ENCODE measurements around the gene PRLHR.

The PRLHR gene

DNA sequence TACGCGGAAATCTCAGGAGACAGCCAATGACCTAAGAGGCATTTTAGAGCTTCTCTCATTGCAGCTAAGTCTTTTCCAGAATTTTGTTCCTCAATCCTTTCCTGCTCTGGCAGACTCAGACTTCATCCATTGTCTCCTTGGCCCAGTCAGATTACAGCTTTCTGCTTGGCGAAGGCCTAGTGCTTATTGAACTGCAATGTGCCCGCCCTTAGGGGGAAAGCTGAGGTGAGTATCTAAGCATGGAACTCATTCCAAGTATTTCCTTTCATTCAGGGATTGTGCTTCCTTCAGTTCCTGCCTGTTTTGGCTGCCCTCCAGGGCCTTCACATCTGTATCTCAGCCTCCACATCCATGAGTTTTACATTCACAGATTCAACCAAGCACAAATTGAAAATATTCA is 37.5 kb downstream of the PRLHR start:
- no peak for DNase-seq

DNA sequence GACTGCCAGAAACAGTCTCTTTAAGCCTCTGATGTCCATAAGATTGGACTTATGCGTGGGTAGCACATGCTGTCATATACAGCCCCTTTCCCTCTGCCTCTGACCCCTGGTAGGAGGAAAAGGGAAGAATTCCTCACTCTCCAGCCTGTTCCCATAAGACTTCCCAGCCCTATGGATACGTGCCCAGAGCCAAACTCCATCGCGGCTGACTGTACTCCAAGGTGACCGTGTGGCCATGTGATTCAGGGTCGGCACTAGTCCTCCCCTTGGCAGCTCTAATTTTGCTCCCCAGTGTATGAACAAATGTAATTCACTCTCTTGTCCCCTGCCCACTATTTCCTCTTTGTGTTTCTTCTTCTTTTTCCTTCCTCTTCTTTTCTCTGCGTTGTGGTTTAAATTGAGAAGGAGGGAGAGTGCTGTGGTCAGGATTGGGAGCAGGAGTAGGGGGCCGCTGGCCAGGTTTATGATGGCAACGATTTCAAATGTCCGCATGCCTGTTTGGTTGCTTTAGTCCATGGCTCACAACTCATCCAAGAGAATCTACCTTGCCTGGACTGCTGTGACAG is 43.8 kb downstream of the PRLHR start:
- DNase-seq: no peak

DNA sequence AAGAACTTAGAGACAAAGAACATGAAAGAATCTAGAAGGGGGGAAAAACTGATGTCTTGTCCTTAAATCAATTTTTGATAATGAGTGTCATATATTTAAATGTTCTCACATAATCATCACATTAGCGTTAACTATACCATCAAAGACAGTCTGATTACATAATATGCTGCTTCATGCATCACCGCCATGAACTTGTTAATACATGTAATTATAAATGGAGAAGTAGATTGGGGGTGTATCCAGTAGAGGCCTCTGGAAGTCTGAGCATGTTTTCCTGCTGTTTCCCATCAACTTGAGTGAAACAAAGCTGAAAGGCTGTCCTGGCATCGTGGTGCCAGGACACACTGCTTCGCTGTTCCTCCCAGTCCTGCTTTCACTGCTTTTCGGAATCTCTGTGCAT is 48.2 kb downstream of the PRLHR start:
- DNase-seq: no peak

DNA sequence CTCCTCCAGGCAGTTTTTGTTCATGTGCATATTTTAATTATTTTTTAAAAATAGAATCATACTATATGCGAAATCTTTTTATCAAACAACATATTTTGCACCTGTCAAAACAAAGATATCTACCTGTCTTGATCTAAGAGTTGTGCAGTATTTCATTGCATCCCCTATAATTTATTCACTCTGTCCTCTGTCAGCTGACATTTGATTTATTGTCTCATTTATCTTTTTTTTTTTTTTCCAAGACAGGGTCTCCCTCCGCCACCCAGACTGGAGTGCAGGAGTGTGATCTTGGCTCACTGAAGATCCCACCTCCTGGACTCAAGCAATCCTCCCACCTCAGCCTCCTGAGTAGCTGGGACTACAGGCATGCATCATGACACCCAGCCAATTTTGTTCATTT is 49.0 kb downstream of the PRLHR start:
- no peak for DNase-seq

DNA sequence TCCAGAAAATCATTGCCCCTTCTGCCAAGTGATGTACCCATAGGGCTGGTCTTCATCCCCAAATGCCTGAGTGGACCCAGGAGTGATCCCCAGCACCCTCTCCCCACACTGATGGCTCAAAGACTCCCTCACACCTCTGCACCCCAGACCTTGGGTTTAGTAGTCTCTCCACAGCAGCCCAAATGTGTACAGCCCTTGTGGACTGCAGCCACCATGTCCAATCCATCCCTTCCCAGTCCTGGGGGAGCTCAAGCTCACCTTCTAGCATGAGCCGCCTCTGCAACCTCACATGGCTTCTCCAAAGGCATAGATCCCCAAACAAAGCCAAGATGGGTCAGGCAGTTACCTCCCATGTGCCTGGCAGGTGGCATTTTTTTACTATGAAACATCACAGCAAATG is 50.1 kb downstream of the PRLHR start:
- DNase-seq: no peak

DNA sequence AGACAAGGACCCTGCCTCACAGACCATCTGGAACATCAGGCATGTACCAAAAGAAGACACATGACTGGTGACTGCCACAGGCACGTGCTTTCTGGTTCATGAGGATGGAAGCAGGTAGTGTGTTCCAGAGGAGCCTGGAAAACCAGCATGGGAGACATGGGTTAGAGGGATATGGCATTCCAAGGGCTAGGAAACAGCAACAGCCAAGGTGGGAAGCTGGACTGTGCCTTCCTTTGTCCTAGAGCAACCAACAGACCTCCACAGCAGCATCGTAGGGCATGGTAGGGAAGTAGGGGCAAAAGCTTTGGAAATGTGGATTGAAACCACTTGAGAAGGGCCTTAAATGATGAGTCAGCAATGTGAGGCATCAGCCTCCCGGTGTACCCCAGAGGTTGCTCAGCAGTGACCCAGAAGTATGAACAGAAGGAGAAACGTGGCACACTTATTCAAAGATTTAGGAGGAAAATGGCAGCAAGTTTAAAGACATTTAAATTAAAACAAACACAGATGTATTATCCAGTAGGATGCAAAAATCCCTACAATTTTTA is 51.0 kb downstream of the PRLHR start:
- no peak for DNase-seq

DNA sequence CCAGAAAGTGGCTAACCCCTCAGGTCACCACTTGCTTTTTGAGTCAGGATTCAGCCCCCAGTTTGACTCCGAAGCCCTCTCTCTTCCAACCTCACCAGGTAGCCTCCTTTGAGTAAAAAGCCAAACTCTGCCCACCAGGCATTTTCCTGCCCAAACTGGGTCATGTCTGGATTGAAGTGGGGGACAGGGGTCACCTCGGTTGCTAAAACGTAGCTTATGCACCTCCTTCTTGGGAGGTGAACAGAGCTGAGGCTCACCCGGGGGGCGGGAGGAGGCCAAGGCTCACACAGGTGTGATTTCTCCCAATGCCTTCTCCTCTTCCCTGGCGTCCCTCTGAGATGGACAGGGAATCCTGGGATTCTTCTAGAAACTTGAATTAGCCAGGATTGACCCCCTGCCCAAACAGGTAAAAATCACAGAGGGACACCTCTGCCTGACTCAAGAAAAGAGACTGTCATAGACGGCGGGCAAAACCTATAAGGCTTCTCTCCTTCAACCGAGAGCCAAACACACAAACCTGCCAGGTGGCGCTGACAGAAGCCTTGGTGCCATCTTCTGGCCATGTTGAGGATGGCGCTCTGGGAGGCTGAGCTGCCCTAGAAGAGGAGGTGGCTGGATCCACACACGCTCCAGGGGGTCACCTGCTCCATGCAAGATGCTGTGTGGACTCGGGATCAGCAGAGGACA is 51.6 kb downstream of the PRLHR start:
- peak; percentile 37 for DNase-seq

DNA sequence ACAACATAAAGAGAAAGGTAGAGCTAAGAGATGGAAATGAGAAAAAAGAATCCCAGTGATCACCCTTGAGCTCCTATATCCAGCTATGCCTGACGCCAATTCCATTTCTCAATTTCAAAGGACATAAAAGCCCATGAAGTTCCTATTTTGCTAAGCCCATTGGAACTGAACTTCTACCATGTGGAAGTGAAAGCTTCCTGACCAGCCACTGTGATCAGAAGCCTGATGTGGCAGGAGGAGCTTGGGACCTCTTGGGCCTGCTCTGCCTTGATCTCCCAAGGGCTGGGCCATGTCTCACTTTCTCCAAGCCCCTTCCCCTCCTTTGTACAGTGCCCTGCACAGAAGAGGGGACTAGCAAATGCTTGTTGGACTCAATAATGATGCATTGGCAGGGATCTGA is 52.7 kb downstream of the PRLHR start:
- no peak for DNase-seq

DNA sequence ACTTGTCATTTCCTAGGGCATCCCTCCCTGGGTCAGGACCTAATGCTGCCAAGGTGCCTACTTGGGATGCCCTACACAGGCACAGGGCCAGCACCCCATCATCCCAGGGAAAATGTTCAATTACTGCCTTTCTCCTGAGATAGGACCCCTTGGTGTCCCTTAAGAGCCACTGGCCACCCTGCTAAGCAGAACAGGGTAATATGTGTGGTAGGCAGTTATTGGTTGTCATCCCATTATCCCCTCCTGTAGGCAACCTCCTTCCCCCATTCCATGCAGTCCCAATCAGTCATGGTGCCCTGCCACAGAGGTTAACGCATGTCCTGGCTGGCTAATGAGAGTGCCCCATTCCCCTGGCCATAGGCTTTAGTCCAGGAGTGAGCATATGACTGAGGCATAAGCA is 53.2 kb downstream of the PRLHR start:
- DNase-seq: no peak

DNA sequence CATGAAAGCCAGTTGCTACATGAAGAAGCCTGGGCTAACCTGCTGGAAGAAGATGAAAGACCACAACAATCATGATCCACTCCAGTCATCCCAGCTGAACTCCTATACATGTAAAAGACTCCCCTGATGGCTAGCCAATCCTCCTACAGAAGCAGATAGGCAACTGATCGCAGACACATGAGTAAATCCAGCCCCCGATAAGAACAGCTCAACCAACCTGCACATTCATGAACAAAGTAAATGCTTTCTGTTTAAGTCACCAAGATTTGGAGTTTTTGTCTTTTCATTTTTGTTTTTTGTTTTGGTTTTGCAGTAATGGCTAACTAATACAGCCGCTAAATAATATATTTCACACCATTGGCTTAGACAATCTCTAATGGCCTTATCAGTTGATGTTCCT is 53.7 kb downstream of the PRLHR start:
- no peak for DNase-seq
